Mesenchymal stem cell (in vitro differentiated cells and primary cell): ENCODE data around the gene RABGAP1L.
A peak's percentile ranks its signal among the peaks of the same experiment; 100 is the strongest.

Experiments used
- DNase-seq: peaks from one replicate; pipeline ENCODE4 v3.0.0-alpha.2; 2013
- H2AFZ ChIP-seq: one replicate; pipeline ENCODE4 v1.6.1; 2013; ENCODE audit warnings: low read depth, mild to moderate bottlenecking, control low read depth, inconsistent platforms, low read length, moderate library complexity
- H2AK5ac ChIP-seq: 2 replicates; pipeline ENCODE4 v1.6.1; 2013; ENCODE audit warnings: low read length, moderate library complexity, mild to moderate bottlenecking, inconsistent platforms; ENCODE audit not compliant: severe bottlenecking
- H2BK120ac ChIP-seq: one replicate; pipeline ENCODE4 v1.6.1; 2013; ENCODE audit warnings: low read depth, mild to moderate bottlenecking, inconsistent platforms, low read length, moderate library complexity
- H2BK12ac ChIP-seq, 2 experiments: one replicate each; pipeline ENCODE4 v1.6.1; 2013; ENCODE audit warnings: inconsistent platforms in 2 of 2, low read length in 2 of 2, mild to moderate bottlenecking in 2 of 2, moderate library complexity in 2 of 2, control low read depth in 1 of 2
- H2BK15ac ChIP-seq: one replicate; pipeline ENCODE4 v1.6.1; 2013; ENCODE audit warnings: mild to moderate bottlenecking, low read depth, inconsistent platforms; ENCODE audit not compliant: poor library complexity, severe bottlenecking
- H2BK5ac ChIP-seq: 2 replicates; pipeline ENCODE4 v1.6.1; 2013; ENCODE audit warnings: low read depth, mild to moderate bottlenecking, low read length, control low read depth, inconsistent platforms; ENCODE audit not compliant: poor library complexity, severe bottlenecking
- H3K14ac ChIP-seq, 2 experiments: one replicate each; pipeline ENCODE4 v1.6.1; 2013; ENCODE audit warnings: inconsistent platforms in 2 of 2, low read length in 2 of 2, control low read depth in 1 of 2, mild to moderate bottlenecking in 1 of 2, moderate library complexity in 1 of 2
- H3K18ac ChIP-seq, 2 experiments: one replicate each; pipeline ENCODE4 v1.6.1; 2013; ENCODE audit warnings: inconsistent platforms in 2 of 2, low read length in 2 of 2, control low read depth in 1 of 2, low read depth in 1 of 2, mild to moderate bottlenecking in 1 of 2
- H3K23ac ChIP-seq, 2 experiments: one replicate each; pipeline ENCODE4 v1.6.1; 2013; ENCODE audit warnings: inconsistent platforms in 2 of 2, low read length in 2 of 2, mild to moderate bottlenecking in 2 of 2, moderate library complexity in 2 of 2, control low read depth in 1 of 2
- H3K27ac ChIP-seq: 2 replicates; pipeline ENCODE4 v1.5.1; 2013; ENCODE audit warnings: mild to moderate bottlenecking, moderate library complexity, low read length, control low read depth, inconsistent platforms; ENCODE audit not compliant: poor library complexity, severe bottlenecking
- H3K27me3 ChIP-seq, 2 experiments: 2 replicates each; pipeline versions ENCODE4 v1.6.1 to v1.7.0; 2013; ENCODE audit warnings: low read length in 2 of 2, mild to moderate bottlenecking in 2 of 2, moderate library complexity in 2 of 2, control low read depth in 1 of 2, inconsistent platforms in 1 of 2; ENCODE audit not compliant: control insufficient read depth in 1 of 2, insufficient read depth in 1 of 2
- H3K36me3 ChIP-seq, 2 experiments: 2 replicates each; pipeline versions ENCODE4 v1.6.1 to v1.7.0; 2013; ENCODE audit warnings: low read length in 2 of 2, control low read depth in 1 of 2, inconsistent platforms in 1 of 2, low read depth in 1 of 2, mild to moderate bottlenecking in 1 of 2; ENCODE audit not compliant: insufficient read depth in 2 of 2, control insufficient read depth in 1 of 2
- H3K4ac ChIP-seq, 2 experiments: one replicate each; pipeline ENCODE4 v1.6.1; 2013; ENCODE audit warnings: inconsistent platforms in 2 of 2, low read length in 2 of 2, mild to moderate bottlenecking in 2 of 2, moderate library complexity in 2 of 2, control low read depth in 1 of 2, low read depth in 1 of 2
- H3K4me1 ChIP-seq: 2 replicates; pipeline ENCODE4 v1.6.1; 2013; ENCODE audit warnings: low read depth, low read length, control low read depth; ENCODE audit not compliant: control insufficient read depth, insufficient read depth
- H3K4me2 ChIP-seq: 2 replicates; pipeline ENCODE4 v1.6.1; 2013; ENCODE audit warnings: low read length, mild to moderate bottlenecking, inconsistent platforms; ENCODE audit not compliant: poor library complexity, severe bottlenecking
- H3K4me3 ChIP-seq, 2 experiments: 2 replicates each; pipeline versions ENCODE4 v1.5.1 to v1.7.0; 2013; ENCODE audit warnings: low read length in 2 of 2, mild to moderate bottlenecking in 2 of 2, control low read depth in 1 of 2, low read depth in 1 of 2; ENCODE audit not compliant: insufficient read depth in 1 of 2
- H3K79me1 ChIP-seq: replicated peaks from 2 replicates; pipeline ENCODE4 v1.6.1; 2013; ENCODE audit warnings: mild to moderate bottlenecking, control low read depth, low read length, inconsistent platforms; ENCODE audit not compliant: poor library complexity, severe bottlenecking
- H3K9ac ChIP-seq: 2 replicates; pipeline ENCODE4 v1.7.0; 2013; ENCODE audit warnings: mild to moderate bottlenecking, low read length, moderate library complexity
- H3K9me3 ChIP-seq: 2 replicates; pipeline ENCODE4 v1.7.0; 2013; ENCODE audit warnings: mild to moderate bottlenecking, low read length; ENCODE audit not compliant: control insufficient read depth
- H4K8ac ChIP-seq: one replicate; pipeline ENCODE4 v1.6.1; 2013; ENCODE audit warnings: inconsistent platforms, mild to moderate bottlenecking, low read length, moderate library complexity
- H4K91ac ChIP-seq: one replicate; pipeline ENCODE4 v1.6.1; 2013; ENCODE audit warnings: mild to moderate bottlenecking, low read length, inconsistent platforms
- WGBS: methylation state at CpG from one replicate; pipeline ENCODE4 v1.1.7; 2013; ENCODE audit warnings: mixed read lengths; 5-methylcytosine and 5-hydroxymethylcytosine counted together

Gene RABGAP1L

DNA sequence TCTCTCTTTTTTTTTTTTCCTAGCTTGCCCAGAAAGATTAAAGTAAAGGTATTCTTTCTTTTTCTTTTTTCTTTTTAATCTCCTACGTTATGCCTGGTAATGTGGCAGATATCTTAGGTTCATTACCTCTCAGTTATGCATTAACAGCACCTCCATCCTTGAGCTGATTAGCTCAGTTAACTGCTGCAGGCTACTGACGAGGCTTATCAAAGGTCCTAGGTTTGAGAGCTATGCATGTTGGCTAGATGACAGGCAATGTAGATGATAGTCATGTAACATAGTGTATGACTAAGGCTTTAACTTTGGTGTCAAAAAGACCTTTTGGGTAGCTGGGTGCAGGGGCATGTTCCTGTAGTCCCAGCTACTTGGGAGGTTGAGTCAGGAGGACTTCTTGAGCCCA, 786.7 kb downstream of the RABGAP1L start:
- no peak overlapping the region for H2AK5ac ChIP-seq
- no peak overlapping the region for H3K23ac ChIP-seq
- H3K9me3 ChIP-seq: no peaks in the 10 kb centered on the region
- H3K4me1 ChIP-seq: no peaks in the 10 kb centered on the region
- H4K8ac ChIP-seq: no peak overlapping the region
- H3K14ac ChIP-seq: no peak overlapping the region
- no peak overlapping the region for H4K91ac ChIP-seq
- H3K27me3 ChIP-seq: no peaks in the 10 kb centered on the region
- H2BK15ac ChIP-seq: no peak overlapping the region
- no peak overlapping the region for H2AFZ ChIP-seq
- no peak overlapping the region for H2BK5ac ChIP-seq
- H3K18ac ChIP-seq: no peak overlapping the region
- no peak overlapping the region for H3K9ac ChIP-seq
- H2BK120ac ChIP-seq: no peak overlapping the region
- H3K27ac ChIP-seq: no peak overlapping the region
- no peak overlapping the region for H3K4me3 ChIP-seq
- H3K36me3 ChIP-seq: no peaks in the 10 kb centered on the region
- H3K79me1 ChIP-seq: peaks cover under 1% of the 10 kb centered on the region
- H3K4ac ChIP-seq: no peak overlapping the region
- H3K4me2 ChIP-seq: no peak overlapping the region
- DNase-seq: no peak
- H2BK12ac ChIP-seq: no peak overlapping the region
- WGBS: 80% methylated on average over 1 of the region's 2 CpGs

GRCh38 chr1:174949061-174949460, 789.7 kb downstream of the RABGAP1L start:
- H3K14ac ChIP-seq: no peak overlapping the region
- H3K4me2 ChIP-seq: no peak overlapping the region
- H3K4ac ChIP-seq: no peak overlapping the region
- H3K9ac ChIP-seq: no peak overlapping the region
- no peak overlapping the region for H4K91ac ChIP-seq
- H3K79me1 ChIP-seq: peaks cover 1% of the 10 kb centered on the region
- H2BK12ac ChIP-seq: no peak overlapping the region
- no peak overlapping the region for H3K27ac ChIP-seq
- H3K36me3 ChIP-seq: no peaks in the 10 kb centered on the region
- no peak overlapping the region for H3K4me3 ChIP-seq
- H2BK15ac ChIP-seq: no peak overlapping the region
- H2AFZ ChIP-seq: no peak overlapping the region
- H2AK5ac ChIP-seq: no peak overlapping the region
- H2BK120ac ChIP-seq: no peak overlapping the region
- no peak overlapping the region for H4K8ac ChIP-seq
- no peak overlapping the region for H2BK5ac ChIP-seq
- no peak for DNase-seq
- H3K27me3 ChIP-seq: no peaks in the 10 kb centered on the region
- no peaks in the 10 kb centered on the region for H3K4me1 ChIP-seq
- H3K23ac ChIP-seq: no peak overlapping the region
- no peak overlapping the region for H3K18ac ChIP-seq
- no peaks in the 10 kb centered on the region for H3K9me3 ChIP-seq
- WGBS: 100% methylated on average over 1 of the region's 1 CpG

GRCh38 chr1:174949645-174950044, 790.3 kb downstream of the RABGAP1L start:
- Histone ChIP-seq H3K9ac (no peak overlapping the region), H2BK15ac (no peak overlapping the region), H3K79me1 (peaks cover 2% of the 10 kb centered on the region), H3K27me3 (no peaks in the 10 kb centered on the region), H2AK5ac (no peak overlapping the region), H2BK12ac (no peak overlapping the region), H2AFZ (no peak overlapping the region), H2BK120ac (no peak overlapping the region), H3K4me3 (no peak overlapping the region), H3K18ac (no peak overlapping the region), H3K36me3 (no peaks in the 10 kb centered on the region), H3K9me3 (no peaks in the 10 kb centered on the region), H2BK5ac (no peak overlapping the region), H3K4me2 (no peak overlapping the region), H3K23ac (no peak overlapping the region), H3K14ac (no peak overlapping the region), H3K4ac (no peak overlapping the region), H4K8ac (no peak overlapping the region), H3K4me1 (no peaks in the 10 kb centered on the region), H4K91ac (no peak overlapping the region), H3K27ac (no peak overlapping the region)
- DNase-seq: no peak

DNA sequence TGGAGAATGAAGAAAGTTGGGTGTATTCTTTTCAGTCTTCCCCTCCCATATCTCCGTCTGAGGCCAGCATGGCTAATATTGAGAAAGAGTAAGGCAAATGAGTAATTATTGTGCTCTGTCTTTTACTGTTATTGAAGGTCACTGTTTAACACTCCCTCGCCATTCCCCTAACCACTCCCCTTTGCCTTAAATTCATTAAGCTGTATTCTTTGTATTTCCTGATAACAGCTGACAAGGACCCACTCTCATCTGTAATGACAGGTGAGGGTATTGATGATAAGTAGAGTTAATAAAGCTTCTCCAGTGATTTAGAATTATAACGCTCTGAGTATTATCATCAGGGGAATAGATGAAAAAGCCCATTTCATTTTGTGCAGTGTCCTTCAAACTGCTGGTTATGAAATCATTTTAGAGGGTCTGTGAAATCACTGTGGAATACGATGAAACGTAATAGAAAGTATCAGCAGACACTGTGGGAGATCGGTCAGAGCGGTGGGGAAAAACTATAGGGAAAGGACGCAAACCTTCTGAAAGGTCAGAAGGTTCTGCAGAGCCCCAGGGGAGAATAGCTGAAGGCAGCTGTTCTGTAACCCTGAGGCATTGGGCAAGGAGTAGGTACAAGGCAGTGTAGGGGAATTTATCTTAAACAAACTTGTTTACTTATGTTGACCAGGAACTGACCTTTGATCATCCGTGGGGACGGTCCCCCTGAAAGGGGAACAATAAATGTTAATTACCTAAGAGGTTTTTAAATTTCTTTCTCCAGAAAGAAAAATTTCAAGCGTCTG, 794.2 kb downstream of the RABGAP1L start:
- no peak overlapping the region for H3K9ac ChIP-seq
- no peak overlapping the region for H2BK120ac ChIP-seq
- no peak overlapping the region for H3K4me2 ChIP-seq
- peaks cover 5% of the 10 kb centered on the region for H3K79me1 ChIP-seq
- H3K4ac ChIP-seq: no peak overlapping the region
- no peak overlapping the region for H2AFZ ChIP-seq
- no peak overlapping the region for H4K91ac ChIP-seq
- no peak overlapping the region for H3K4me3 ChIP-seq
- 65% methylated on average over 6 of the region's 11 CpGs for WGBS
- no peak overlapping the region for H2BK12ac ChIP-seq
- H3K9me3 ChIP-seq: no peaks in the 10 kb centered on the region
- no peak overlapping the region for H3K18ac ChIP-seq
- no peaks in the 10 kb centered on the region for H3K4me1 ChIP-seq
- no peak overlapping the region for H2AK5ac ChIP-seq
- H3K23ac ChIP-seq: no peak overlapping the region
- no peak overlapping the region for H2BK15ac ChIP-seq
- no peak overlapping the region for H4K8ac ChIP-seq
- no peak overlapping the region for H3K14ac ChIP-seq
- H3K27ac ChIP-seq: no peak overlapping the region
- H2BK5ac ChIP-seq: no peak overlapping the region
- no peaks in the 10 kb centered on the region for H3K27me3 ChIP-seq
- peak; percentile 13 for DNase-seq
- no peaks in the 10 kb centered on the region for H3K36me3 ChIP-seq
